HG03280 (cell line): ENCODE measurements around the gene VAV3.
"Not testable (repeated sequence)": the region's sequence is repeated elsewhere in the genome, so short reads cannot be mapped to it uniquely, and the experiment has no call there.

Experiments used
- ATAC-seq: cut with Tn5 transposase; IDR thresholded peaks from one replicate; pipeline ENCODE4 v1.9.1; 2021; ENCODE audit warnings: mild to moderate bottlenecking, moderate library complexity; ENCODE audit not compliant: unreplicated experiment

Gene VAV3

DNA sequence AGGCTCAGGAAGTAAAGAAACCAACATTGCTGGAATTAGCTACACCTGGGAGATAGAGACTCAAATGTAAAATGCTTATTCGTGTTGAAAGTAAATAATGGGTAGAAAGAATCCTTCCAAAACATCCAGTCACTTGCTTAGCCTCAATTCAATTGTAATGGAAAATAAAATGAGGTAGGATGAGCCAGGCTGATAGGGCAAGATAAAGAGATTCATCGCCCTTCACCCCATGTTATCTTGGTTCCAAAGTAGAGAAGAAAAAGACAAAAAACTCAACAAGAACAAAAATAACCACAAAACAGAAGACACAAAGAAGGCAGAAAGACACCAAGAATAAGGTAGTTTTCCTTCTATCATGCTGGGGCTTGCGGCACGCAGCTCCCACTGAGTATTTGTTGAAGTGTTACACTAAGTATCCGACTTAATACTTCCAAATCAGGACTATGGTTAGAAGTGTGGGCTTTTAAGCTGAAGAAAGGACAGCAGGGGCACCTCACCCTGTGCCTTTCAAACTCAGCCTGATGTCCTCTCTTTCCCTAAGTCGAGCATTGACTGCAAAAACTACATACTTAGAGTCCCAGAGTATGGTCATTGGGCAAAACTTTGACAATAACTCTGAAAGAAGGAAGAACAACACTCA is 202.1 kb downstream of the VAV3 start:
- ATAC-seq, result no peak

DNA sequence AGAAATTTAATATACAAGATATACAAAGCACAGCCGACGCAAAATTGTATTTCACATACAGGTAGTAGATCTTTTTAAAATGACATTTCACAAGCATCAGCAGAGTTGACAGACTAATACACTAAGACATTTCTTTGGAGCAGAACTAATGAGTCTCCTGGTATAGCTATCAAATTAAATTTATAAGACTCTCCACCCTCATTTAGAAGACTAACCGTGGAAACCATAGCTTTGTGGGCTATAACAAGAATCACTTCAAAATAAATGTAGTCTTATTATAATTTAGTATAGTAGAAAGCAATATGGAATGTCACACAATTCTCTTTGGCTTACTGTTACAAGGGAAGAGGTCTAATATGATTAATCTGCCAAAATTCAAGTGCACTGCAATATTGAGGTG is 204.9 kb downstream of the VAV3 start:
- ATAC-seq, result no peak

DNA sequence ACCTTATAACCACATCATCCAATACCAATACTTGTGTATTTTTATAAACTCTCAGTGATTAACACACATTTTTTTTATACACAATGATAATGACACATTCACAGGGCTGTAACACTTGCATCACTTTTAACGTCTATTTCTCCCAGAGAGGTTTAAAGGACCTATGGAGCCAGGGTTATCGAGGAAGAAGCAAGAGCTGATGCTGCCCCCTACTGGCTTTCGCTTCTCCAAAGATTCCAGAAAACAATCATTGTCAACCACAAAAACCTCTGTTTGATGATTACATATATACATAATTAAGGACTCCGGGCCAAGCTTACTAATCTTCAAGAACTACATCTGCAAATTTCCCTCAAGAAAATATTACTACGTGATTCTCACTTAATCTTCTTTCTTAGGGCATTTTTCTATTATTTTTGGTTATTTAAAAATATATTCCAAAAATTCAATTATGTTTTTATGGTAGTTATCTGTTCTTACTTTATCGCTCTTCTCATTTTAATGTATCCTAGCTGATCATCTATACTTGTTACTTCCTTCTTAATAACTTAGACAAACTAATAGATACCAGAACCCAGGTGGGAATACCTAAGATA is 214.5 kb downstream of the VAV3 start:
- no peak for ATAC-seq

DNA sequence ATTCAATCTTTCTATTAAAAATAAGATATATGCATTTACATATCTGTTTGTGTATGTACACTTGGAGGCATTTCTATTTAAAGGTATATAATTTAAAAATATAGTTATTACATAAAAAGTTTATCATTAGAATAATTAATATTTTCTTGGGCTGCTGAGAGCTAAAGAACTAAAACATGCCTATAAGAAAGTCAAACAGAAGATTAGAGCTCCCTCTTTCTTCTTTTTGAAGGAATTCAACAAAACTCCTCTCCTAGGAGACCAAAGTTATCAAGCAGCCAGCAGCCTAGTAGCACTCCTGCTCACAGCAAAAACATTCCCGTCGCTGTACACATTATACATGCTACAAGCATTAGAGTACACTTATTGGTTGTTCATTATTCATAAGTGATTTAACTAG is 216.4 kb downstream of the VAV3 start:
- no peak for ATAC-seq

DNA sequence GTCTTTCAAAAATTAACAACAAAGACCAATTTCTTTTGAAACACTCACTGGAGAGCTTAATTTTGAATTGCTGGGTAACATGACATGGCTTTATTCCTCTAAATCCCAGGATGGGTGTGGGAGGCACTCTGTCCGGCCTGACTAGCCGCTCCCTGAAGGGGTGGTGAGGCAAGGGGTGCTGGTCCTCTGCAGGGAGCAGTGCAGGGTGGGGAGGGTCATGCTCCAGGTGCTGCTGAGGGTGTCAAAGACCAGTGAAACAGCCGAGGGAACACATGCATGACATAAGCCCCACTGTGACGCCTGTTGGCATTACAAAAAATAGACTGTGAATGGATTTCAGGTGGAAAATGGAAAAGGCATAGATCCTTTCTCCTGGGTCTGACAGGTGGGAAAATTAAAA is 223.7 kb downstream of the VAV3 start:
- no peak for ATAC-seq

DNA sequence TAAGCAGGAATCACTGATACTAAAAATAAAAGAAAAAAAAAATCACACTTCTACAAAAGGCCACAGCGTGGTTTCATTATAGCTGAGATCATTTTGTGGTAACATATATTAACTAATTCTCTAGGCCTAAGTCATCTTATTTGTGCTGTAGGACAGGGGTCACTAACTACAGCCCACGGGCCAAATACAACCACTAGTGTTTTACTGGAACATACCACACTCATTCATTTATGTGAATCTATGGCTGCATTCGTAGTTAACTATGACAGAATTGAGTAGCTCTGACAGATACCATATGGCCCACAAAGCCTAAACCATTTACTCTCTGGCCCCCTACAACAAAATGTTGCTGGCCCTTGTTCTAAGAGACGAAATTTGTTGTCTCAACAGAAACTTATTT is 224.4 kb downstream of the VAV3 start:
- ATAC-seq, result no peak

DNA sequence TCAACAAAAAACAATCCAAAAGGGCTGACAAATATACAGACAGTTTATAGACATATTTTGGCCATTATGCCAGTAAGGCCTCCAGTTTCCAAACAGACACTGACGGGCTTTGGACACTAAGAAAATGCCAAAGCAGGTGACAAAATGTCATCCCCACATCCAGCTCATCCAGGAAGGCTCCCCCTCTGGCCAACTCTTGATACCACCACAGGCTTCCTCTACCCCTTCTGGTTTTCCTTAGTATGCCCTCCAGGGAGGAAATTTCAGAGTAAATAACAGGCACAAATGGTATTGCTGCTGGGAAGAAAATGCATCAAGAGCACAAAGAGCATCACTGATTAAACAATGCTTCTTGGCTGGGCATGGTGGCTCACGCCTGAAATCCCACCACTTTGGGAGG is 225.3 kb downstream of the VAV3 start:
- ATAC-seq, result no peak

DNA sequence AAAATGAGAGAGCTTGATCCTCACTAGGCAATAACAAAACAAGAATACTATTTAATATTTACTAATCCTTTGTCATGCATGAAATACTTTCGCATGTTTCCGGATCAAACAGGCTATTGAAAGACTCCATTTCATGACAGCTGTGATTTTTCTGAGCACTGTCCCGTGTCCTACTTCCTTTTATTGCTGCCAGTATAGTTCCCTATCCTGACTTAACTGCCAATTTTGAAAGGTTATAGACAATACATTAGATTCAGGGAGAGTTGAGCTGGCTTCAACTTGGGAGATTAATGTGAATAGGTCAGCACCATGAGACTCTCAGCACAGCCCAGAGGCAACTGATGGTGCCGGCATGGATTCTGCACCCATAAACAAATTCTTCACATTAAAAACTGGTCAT is 225.8 kb downstream of the VAV3 start:
- no peak for ATAC-seq

DNA sequence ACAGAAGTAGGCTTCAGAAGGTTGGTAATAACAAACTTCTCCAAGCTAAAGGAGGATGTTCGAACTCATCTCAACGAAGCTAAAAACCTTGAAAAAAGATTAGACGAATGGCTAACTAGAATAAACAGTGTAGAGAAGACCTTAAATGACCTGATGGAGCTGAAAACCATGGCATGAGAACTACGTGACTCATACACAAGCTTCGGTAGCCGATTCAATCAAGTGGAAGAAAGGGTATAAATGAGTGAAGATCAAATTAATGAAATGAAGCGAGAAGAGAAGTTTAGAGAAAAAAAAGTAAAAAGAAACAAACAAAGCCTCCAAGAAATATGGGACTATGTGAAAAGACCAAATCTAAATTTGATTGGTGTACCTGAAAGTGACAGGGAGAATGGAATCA is 231.6 kb downstream of the VAV3 start:
- not testable (repeated sequence) for ATAC-seq

DNA sequence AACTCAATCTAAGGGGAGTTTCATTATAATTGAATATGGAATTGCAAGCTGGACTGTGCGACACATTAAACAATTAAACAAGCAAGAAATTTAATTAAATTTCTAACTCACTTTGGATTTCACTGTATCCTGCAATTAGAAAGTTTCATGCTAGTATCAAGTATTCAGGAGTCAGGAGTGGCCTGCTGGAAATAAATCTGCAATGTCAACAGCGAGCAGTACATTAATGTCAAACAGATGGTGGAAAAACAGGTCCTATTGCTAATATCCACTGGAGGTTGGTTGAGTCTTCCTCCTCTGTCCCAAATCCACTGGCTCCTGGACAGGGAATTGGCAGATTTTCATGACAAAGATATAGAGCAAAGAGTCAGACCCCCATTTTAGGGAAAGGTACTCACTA is 237.1 kb downstream of the VAV3 start:
- no peak for ATAC-seq

DNA sequence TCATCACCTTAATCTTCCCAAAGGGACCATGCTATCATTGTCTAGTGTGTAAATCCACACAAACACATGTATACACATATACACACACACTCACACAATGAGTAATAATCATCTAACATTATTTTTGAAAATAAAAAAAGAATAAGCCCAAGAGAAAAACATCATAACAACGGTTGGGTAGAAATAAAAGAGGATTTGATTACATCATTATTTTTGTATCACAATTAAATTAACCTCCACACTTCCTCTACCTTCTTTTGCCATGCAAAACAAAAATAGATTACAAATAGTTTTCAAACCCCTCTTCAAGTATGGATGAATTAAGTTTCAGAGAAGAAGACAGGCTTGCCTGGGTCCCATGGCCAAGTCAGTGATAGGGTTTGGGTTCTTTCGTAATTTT is 238.1 kb downstream of the VAV3 start:
- no peak for ATAC-seq

DNA sequence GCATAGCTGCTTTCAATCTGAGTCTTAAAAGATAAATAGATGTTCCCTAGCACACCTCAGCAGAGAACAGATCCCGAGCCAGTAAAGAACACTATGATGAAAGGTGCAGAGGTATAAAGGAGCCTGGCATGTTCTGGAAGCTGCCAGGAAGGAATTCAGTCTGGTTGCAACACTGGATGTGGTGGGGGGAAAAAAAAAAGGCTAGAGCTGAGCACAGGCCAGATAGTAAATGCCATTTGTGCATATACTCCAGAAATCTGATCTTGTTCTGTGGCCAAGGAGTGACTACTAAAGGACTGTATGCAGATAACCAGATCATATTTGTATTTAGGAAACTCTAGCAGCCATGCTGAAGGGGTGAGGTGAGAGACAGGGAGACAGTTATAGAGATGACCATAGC is 240.3 kb downstream of the VAV3 start:
- ATAC-seq, result no peak

DNA sequence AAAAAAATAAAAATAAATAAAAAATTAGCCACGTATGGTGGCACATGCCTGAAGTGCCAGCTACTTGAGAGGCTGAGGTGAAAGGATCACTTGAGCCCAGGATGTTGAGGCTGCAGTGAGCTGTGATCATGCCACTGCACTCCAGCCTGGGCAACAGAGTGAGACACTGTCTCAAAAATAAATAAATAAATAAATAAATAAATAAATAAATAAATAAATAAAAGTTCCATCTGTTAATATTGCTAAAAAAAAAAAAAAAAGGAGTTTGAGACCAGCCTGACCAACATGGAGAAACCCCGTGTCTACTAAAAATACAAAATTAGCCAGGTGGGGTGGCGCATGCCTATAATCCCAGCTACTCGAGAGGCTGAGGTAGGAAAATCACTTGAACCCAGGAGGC is 244.8 kb downstream of the VAV3 start:
- ATAC-seq, result not testable (repeated sequence)

DNA sequence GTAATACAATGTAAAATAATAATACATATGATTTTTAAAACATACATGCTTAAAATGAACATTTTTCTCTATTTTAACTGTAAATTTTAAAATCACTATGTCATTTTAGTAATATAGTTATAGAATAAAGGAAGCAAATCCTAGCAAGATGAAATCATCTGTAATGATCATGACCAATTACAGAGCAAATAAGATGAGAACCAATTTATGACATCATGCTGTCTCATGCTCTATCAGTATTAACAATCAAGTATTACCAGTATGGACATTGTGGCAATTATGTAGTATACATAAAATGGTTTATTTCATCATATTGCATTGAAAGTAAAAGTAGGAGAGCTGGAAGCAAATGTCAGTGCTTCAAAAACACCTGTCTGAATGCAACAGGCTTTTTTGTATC is 255.0 kb downstream of the VAV3 start:
- no peak for ATAC-seq

DNA sequence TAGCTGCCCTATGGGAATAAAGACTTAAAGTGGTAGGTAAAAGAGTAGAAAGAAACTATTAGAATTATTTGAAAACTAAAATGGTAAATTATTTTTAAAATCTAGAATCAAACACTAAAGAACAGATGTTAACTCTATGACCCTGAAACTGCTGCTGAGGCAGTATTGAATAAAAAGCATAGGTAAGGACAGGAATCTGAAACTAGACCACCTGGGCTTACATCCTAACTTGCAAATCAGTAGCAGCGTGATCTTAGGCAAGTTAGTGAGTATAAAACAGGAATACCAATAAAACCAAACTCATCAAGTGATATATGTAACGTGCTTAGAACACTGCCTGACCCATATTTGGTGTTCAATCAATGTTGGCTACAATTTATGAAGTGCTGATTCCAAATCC is 257.9 kb downstream of the VAV3 start:
- no peak for ATAC-seq

DNA sequence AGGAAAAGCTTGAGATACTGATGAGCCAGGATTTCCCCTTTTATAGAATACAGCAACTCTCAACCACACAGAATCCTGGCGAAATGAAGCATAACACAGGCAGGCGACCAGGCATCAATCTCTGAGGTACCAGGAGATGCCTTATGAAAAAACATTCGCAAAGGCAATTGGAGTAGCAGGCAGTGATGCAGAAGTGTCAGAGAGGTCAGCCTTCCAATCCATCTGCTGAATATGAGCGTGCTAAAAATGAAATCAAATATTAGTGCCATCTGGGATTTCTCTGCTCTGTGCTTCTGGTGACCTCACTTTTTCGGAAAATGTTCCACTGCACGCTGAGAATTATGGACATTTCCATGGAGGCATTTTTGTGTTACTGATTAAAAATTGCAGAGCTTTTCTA is 258.8 kb downstream of the VAV3 start:
- no peak for ATAC-seq

DNA sequence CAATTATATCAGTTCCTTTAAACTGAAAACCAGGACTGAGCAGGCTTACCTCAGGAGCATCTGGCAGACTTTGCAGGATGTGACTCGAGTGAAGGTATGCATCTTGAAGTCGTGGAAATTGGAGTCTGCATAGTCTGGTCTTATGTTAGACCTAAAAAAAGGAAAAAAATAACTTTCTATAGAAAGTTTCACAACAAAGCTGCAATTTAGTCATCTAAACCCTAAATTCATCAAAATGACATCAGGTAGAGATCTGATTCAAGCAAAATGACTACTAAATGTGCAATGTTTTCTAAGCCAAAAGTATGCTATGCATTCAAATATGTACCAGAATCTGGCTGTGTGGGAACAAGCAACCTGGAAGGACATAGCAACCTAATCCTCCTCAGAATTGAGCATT is 260.1 kb downstream of the VAV3 start:
- ATAC-seq, result no peak

DNA sequence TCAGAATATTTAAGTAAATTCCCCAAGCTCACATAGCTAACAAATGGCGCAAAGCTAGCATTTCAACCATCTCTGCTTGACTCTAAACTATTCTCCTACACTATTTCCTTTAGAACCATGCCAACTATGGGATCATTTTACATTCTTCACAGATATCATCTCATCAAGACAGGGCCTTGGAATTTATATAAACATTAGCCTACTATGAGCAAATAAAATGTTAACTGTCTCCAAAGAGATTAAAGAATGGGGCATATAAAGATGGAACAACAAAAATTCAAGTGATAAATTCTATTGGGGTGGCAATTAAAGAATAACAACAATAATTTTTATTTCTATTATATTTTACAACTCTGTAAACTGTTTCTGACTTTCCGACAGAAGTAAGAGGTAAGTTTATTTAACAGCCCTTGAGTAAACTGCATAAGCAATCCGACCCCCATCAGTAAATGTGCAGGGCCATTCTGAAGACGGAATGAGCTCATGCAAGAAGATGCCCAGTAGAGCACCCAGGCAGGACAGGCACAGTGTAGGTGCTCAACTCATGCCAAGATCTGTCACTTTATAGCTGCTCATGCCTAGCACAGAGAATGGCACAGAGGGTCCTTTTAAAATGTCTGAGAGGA is 261.9 kb downstream of the VAV3 start:
- no peak for ATAC-seq

DNA sequence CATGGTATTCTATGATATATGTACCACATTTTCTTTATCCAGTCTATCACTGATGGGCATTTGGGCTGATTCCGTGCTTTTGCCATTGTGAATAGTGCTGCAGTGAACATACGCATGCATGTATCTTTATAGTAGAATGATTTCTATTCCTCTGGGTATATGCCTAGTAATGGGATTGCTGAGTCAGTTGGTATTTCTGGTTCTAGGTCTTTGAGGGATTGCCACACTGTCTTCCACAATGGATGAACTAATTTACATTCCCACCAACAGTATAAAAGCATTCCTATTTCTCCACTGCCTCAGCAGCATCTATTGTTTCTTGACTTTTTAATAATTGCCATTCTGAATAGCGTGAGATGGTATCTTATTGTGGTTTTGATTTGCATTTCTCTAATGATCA is 264.3 kb downstream of the VAV3 start:
- ATAC-seq, result not testable (repeated sequence)

DNA sequence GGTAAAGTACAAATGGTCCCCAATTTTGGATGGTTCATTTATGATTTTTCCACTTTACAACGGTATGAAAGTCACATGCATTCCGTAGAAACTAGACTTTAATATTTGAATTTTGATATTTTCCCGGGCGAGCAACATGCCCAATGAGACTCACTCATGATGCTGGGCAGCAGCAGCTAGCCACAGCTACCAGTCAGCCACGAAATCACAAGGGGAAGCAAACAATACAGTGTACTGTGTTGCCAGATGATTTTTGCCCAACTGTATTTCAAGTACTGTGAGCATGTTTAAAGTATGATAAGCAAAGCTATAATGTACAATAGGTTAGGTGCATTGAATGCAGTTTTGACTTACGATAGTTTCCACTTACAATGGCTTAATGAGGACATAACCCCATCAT is 266.8 kb downstream of the VAV3 start:
- no peak for ATAC-seq

DNA sequence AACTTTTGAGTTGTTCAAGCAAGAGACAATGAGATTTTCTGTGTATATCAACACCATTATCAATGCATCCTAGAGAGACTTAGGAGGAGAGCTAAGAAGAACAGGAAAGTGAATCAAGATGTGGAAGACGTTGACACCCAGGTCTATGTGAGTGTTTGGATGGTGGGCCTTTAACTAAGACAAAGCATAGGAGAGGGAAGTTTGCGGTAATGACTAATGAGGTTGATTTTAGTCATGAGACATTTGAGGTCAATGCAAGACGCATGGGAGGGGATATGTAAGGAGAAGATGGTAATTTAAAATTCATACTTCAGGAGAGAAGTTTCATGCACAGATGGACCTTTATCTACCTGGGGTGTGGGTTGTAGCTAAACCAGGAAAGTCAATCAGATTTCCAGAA is 269.6 kb downstream of the VAV3 start:
- no peak for ATAC-seq

DNA sequence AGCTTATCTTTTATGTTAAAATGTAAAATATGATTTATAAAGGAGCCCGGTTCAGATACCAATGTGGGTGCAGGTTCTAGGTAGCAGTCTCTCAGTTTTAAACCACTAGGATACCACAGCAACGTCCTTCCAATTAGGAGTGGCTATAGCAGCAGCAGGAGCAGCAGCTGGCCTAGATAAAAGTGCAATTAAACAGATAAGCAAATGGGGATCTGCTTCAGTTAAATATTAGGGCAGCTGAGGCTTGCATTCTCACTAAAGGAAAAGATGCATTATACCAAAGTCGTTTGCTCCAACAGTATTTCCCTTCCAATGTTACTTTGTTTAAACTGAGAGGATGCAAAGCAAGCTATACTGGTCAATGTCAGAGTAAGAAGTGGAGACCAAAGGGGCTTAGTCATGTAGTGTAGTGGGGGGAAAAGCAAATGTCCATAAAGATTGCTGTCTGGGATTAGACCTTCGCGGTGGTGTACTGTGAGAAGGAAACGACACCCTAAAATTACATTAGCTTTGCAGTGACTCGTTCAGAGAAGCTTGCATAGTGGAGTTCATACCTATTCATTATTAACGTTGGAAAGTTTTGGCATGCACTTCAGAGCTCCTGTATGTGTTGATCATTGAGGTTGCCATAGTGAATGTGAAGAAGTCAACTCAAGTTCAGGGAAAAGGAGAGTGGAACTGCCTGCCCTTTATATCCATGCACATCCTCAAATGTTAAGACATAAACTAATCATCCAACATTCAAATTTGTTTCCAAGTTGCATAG is 272.2 kb downstream of the VAV3 start:
- ATAC-seq, result no peak
